Measurements from ENCODE around the gene FGFR3. TPM values are rescaled to one million over a fixed set of nuclear protein-coding genes. Genes with fewer than 3 reads are reported as not detected.
A peak's percentile ranks its signal among the peaks of the same experiment; 100 is the strongest.

Gene FGFR3
- total and polyA plus RNA-seq, 9 of the 15 experiments (the other 6 are each of a cell fraction or from before 2014, with no cell fraction given) = 1.2 to 60.4 (median 12.7) TPM

GRCh38 chr4:1749370-1749769, 43.7 kb upstream of the FGFR3 start:
- Histone ChIP-seq H3K36me3 (ENCODE audit: control insufficient read depth, insufficient read depth, low read length) (peaks cover 10% of the 10 kb centered on the region; the same call in 1 of the 3 replicates), H3K4me1 (replicated peaks in 1 of 2; ENCODE audit: control insufficient read depth in 2 of 2, insufficient read depth in 2 of 2, low read length in 2 of 2) (peaks cover 23 to 92% of the 10 kb centered on the region in 2 experiments), H3K79me2 (ENCODE audit: control insufficient read depth, insufficient read depth, low read length) (no peaks in the 10 kb centered on the region), H3K9me3 (replicated peaks; ENCODE audit: control insufficient read depth, insufficient read depth, low read depth, low read length) (no peaks in the 10 kb centered on the region), H3K9ac (ENCODE audit: insufficient read depth in 1 of 2, low read depth in 2 of 2, low read length in 2 of 2) (0 out of 4 replicates have a peak overlapping the region, but pooled peaks of 1 of the 2 experiments have one; percentile 43), H3K4me2 (ENCODE audit: insufficient read depth, low read length) (no peak overlapping the region), H3K4me3 (no peak overlapping the region), H4K20me1 (replicated peaks; ENCODE audit: control insufficient read depth, insufficient read depth, low read length) (no peaks in the 10 kb centered on the region), H3K27me3 (ENCODE audit: control insufficient read depth in 2 of 2, insufficient read depth in 2 of 2, low read length in 2 of 2) (no peaks in the 10 kb centered on the region), H3K9me1 (ENCODE audit: control insufficient read depth, insufficient read depth, low read length) (peaks cover 5% of the 10 kb centered on the region), H3K27ac (ENCODE audit: extremely low read depth, low read depth, low read length) (no peak overlapping the region), H2AFZ (ENCODE audit: low read depth, low read length) (no peak overlapping the region)
- in situ Hi-C loops (cut with MboI) (no loop called here), intact Hi-C loops (cut with micrococcal nuclease) (loop anchor here (5.0 kb wide), 2 partner anchors 158 to 438 kb away; no protein-coding TSS in a partner anchor)
- TF ChIP-seq ZBTB7A (IDR thresholded peaks at IDR 0.05; ENCODE audit: borderline replicate concordance, control insufficient read depth, low read depth, low read length) (peak; percentile 53; the same call in 1 of the 2 replicates), MGA (IDR thresholded peaks at IDR 0.05) (no peak), LARP7 (IDR thresholded peaks at IDR 0.05) (no peak), U2AF2 (optimal IDR thresholded peaks at IDR 0.05; ENCODE audit: low read depth, low read length) (no peak)
- FAIRE-seq (no peak), ATAC-seq (no peak), DNase-seq (ENCODE audit: extremely low read depth in 1 of 4, low spot score in 3 of 4) (peak in 1 of 4 experiments; percentile 39)
- ChIA-PET CTCF (ENCODE audit: low intra/inter-chr PET ratio) (interaction anchor here (6.2 kb wide), 1 partner anchor 60 kb away, joined by 94 read pairs; no protein-coding TSS in a partner anchor), POLR2A (no interaction called here)
- 30% methylated on average over 2 of the region's 3 CpGs for WGBS (ENCODE audit: insufficient coverage, low coverage, missing lambda C conversion rate)
- no TSS peak for BruUV-seq (replicated peaks)
